PC-3 (cell line): ENCODE measurements around the gene NACC2.

Experiments used
- EZH2 ChIP-seq: fragments of 300-600 bp; sonication (generic); IDR thresholded peaks from one replicate; pipeline ENCODE4 v1.6.1; 2017; ENCODE audit warnings: antibody characterized with exemption, mild to moderate bottlenecking, low read length; ENCODE audit not compliant: unreplicated experiment
- EZH2phosphoT487 ChIP-seq: fragments of 300-600 bp; sonication (generic); IDR thresholded peaks from 2 replicates; pipeline ENCODE4 v1.6.1; 2018; ENCODE audit warnings: mild to moderate bottlenecking, antibody characterized with exemption, low read length, borderline replicate concordance
- TF ChIP-seq, protein P1 (sequence below): fragments of 300-600 bp; sonication (generic); conservative IDR thresholded peaks from 2 replicates; pipeline ENCODE4 v1.5.1; 2017; ENCODE audit warnings: antibody characterized with exemption, low read depth, mild to moderate bottlenecking, low read length

DNA sequence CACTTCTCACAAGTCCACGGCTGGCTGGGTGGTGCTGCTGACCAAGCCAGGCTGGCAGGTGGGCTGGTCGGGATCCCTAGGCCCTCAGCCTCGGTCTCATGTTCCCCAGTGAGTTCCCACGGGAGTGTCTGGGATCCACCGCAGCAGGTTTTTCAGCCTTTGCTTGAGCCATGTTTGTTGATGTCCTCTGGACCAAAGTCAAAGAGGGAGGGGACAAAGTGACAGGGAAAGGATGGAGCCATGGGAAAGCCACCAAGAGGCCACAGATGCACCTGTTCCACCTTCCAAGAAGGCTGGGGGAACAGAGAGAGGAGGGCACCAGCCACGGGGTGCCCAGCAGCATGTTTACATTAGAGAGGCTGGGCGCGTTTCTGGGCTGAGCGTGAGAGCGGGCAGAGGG is 131.2 kb downstream of the NACC2 start:
- TF ChIP-seq, protein P1, sequence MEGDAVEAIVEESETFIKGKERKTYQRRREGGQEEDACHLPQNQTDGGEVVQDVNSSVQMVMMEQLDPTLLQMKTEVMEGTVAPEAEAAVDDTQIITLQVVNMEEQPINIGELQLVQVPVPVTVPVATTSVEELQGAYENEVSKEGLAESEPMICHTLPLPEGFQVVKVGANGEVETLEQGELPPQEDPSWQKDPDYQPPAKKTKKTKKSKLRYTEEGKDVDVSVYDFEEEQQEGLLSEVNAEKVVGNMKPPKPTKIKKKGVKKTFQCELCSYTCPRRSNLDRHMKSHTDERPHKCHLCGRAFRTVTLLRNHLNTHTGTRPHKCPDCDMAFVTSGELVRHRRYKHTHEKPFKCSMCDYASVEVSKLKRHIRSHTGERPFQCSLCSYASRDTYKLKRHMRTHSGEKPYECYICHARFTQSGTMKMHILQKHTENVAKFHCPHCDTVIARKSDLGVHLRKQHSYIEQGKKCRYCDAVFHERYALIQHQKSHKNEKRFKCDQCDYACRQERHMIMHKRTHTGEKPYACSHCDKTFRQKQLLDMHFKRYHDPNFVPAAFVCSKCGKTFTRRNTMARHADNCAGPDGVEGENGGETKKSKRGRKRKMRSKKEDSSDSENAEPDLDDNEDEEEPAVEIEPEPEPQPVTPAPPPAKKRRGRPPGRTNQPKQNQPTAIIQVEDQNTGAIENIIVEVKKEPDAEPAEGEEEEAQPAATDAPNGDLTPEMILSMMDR = no peak
- no peak for TF ChIP-seq EZH2
- TF ChIP-seq EZH2phosphoT487 = no peak
